GM12872 (cell line): Measurements from ENCODE around the gene KL.

Experiments used
- CTCF ChIP-seq: IDR thresholded peaks from 3 replicates; pipeline ENCODE4 v1.5.1; 2011; ENCODE audit warnings: low read depth, mild to moderate bottlenecking, low read length, moderate library complexity; ENCODE audit not compliant: insufficient read depth

Gene KL

GRCh38 chr13:33028620-33029019 is 12.4 kb downstream of the KL start:
- no peak for TF ChIP-seq CTCF

GRCh38 chr13:33031277-33031676 is 15.1 kb downstream of the KL start:
- no peak for TF ChIP-seq CTCF

- TF ChIP-seq CTCF: no peak
Measured at GRCh38 chr13:33032037-33032625, 15.9 kb downstream of the KL start.

DNA sequence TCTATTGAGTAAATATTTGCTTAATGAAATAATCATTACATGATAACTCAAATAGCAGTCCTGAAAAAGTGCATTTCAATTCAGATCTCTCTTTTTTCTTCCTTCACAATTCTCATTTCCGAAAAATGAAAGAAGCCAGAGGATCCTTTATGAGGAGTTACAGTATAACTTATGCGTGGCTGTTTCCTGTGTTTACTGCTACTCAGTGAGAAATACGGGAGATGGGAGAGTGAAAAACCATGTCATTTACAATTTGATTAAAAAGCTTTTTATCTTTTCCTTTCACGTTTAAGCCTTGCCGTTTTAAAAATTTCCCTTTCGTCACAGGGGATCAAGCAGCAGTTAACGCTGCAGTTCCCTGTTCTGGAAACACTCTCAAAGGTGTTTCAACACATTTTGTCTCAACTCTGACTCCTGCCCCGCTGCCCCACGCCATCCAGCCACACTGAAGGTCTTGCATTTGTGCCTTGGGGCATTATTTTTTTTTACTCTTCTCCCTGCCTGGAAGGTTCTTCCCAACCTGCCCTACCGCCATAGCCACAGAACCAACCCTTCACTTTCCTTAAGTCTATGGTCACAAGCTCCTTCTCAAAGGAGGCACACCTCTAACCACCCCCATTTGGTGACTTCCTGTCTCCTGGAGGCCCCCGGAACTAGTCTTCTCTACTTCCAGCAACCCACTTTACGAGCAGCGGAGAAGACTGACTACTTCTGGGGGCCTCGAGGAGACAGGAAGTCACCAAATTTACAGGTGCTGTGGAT is 17.0 kb downstream of the KL start:
- no peak for TF ChIP-seq CTCF

DNA sequence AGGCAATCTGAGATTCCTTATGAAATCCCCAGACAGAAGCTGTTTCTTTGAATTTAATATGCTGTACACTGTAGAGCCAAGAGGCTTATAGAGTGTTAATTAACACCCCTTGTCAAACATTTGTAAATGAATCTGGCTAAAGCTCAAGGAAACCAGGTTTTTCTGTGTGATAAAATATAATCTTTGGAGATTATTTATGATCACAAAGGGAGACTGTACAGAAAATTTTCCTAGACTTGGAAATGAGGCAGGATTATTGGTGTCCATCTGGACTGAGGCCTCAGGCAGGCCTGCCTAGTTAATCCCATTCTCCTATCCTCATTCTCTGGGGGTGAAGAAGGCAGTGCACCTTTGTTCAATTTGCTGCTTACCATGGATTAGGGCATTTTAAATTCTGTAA is 17.8 kb downstream of the KL start:
- TF ChIP-seq CTCF: no peak

- no peak for TF ChIP-seq CTCF
Measured at GRCh38 chr13:33034882-33035520, 18.8 kb downstream of the KL start.

DNA sequence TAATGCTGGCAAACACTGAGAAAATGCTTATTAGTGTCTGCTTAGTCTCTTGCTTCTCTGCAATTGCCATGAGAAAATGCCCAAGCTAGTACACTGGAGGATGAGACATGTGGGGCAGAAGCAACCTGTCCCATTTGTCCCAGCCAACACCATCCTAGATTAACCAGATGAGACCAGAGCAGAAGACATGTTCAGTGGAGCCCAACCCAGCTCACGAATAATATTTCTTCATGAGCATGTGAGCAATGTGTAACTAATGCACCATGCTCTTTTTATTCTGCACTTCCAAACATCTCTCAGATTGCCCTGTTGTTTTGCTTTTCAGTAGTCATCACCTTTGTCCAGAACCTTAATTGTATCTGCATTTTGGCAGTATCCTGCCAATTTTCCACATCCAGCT is 21.4 kb downstream of the KL start:
- no peak for TF ChIP-seq CTCF
